Fibroblast of lung (primary cell): ENCODE results near the gene GRIA1. TPM values are rescaled to one million over a fixed set of nuclear protein-coding genes. Genes with fewer than 3 reads are reported as not detected.

Experiments used
- DNase-seq, 2 donors: peaks; one replicate each; pipeline versions ENCODE4 v3.0.0 to v3.0.0-alpha.2; 2010; ENCODE audit warnings: low read depth in 2 of 2
- H2AFZ ChIP-seq: 2 replicates; pipeline ENCODE4 v1.5.1; 2012; ENCODE audit warnings: low read length, control low read depth, inconsistent platforms
- H3K27ac ChIP-seq: 2 replicates; pipeline ENCODE4 v1.5.1; 2011; ENCODE audit warnings: low read length, control low read depth; ENCODE audit not compliant: insufficient read depth
- H3K27me3 ChIP-seq: 2 replicates; pipeline ENCODE4 v1.5.1; 2011; ENCODE audit warnings: mild to moderate bottlenecking, low read length; ENCODE audit not compliant: control insufficient read depth, insufficient read depth
- H3K36me3 ChIP-seq: 2 replicates; pipeline ENCODE4 v1.5.1; 2011; ENCODE audit warnings: low read length; ENCODE audit not compliant: control insufficient read depth, insufficient read depth
- H3K4me1 ChIP-seq: 2 replicates; pipeline ENCODE4 v1.5.1; 2011; ENCODE audit warnings: low read length; ENCODE audit not compliant: control insufficient read depth, insufficient read depth; ENCODE audit errors: extremely low read depth
- H3K4me2 ChIP-seq: 2 replicates; pipeline ENCODE4 v1.5.1; 2011; ENCODE audit warnings: low read length, control low read depth; ENCODE audit not compliant: insufficient read depth; ENCODE audit errors: extremely low read depth
- H3K4me3 ChIP-seq, 4 experiments: fragments of 200-600 bp in 1 of 4; sonication (generic) in 1 of 4; replicated peaks in 1 of 4; 2 replicates each; pipeline ENCODE4 v1.5.1; 2011 to 2016; ENCODE audit warnings: low read length in 4 of 4, low read depth in 3 of 4, mild to moderate bottlenecking in 3 of 4, control low read depth in 2 of 4, inconsistent platforms in 1 of 4, mixed read lengths in 1 of 4; ENCODE audit not compliant: insufficient read depth in 1 of 4; ENCODE audit errors: control extremely low read depth in 1 of 4
- H3K79me2 ChIP-seq: 2 replicates; pipeline ENCODE4 v1.5.1; 2012; ENCODE audit warnings: mild to moderate bottlenecking, low read length, inconsistent platforms; ENCODE audit not compliant: control insufficient read depth, insufficient read depth
- H3K9ac ChIP-seq: 2 replicates; pipeline ENCODE4 v1.5.1; 2011; ENCODE audit warnings: mild to moderate bottlenecking, low read length, control low read depth; ENCODE audit not compliant: insufficient read depth
- H3K9me3 ChIP-seq: 2 replicates; pipeline ENCODE4 v1.5.1; 2012; ENCODE audit warnings: low read depth, low read length; ENCODE audit not compliant: control insufficient read depth, insufficient read depth
- H4K20me1 ChIP-seq: 2 replicates; pipeline ENCODE4 v1.5.1; 2011; ENCODE audit warnings: low read length; ENCODE audit not compliant: control insufficient read depth, insufficient read depth; ENCODE audit errors: extremely low read depth
- CTCF ChIP-seq, 2 donors: IDR thresholded peaks in 1 of 2; conservative IDR thresholded peaks in 1 of 2; 1 replicate in 1 of 2; 2 replicates in 1 of 2; pipeline ENCODE4 v1.5.1; 2011 to 2012; ENCODE audit warnings: low read length in 2 of 2, control low read depth in 1 of 2, inconsistent platforms in 1 of 2, low read depth in 1 of 2, mild to moderate bottlenecking in 1 of 2
- EZH2 ChIP-seq: IDR thresholded peaks from 2 replicates; pipeline ENCODE4 v1.5.1; 2012; ENCODE audit warnings: low read length, control low read depth, mild to moderate bottlenecking; ENCODE audit errors: missing control alignments
- polyA plus RNA-seq, 2 donors: library from polyadenylated mRNA; depleted of rRNA in 1 of 2; stranded (reverse) in 1 of 2; unstranded in 1 of 2; fragments of >200 nt; gene quantifications; 2 replicates each; pipeline ENCODE4 v1.2.1, GENCODE V29; 2011 to 2012; ENCODE audit warnings: missing spikeins in 1 of 2
- total RNA-seq: library from RNA; depleted of rRNA; stranded (reverse); fragments of >200 nt; gene quantifications from 2 replicates; pipeline ENCODE4 v1.2.1, GENCODE V29; 2014

The GRIA1 gene
- total and polyA plus RNA-seq, 2 donors (not counting 1 experiment from before 2014, with no cell fraction given): 2.0 to 4.5 TPM

DNA sequence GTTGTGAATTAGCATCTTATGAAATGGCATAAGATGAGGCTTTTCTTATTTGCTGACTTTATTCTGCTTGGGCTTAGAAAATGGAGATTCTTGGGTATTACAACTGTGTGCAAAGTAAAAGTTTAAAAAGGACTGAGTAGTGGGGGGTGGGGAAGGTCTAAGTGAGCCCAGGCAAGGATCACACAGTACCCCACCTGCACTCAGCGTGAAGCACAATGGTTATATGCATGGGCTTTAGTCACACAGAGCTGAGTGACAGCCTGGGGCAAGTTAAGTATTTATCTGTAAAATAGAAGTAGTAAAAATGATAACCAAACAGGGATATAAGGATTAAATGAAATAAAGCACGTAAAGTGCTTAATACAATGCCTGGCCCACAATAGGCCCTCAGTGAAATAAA is 300.9 kb downstream of the GRIA1 start:
- Histone ChIP-seq H3K36me3 (no peaks in the 10 kb centered on the region), H3K4me3 (no peak overlapping the region), H3K9me3 (no peaks in the 10 kb centered on the region), H3K4me2 (no peak overlapping the region), H4K20me1 (no peaks in the 10 kb centered on the region), H3K79me2 (no peaks in the 10 kb centered on the region), H3K27ac (no peak overlapping the region), H3K27me3 (no peaks in the 10 kb centered on the region), H3K9ac (no peak overlapping the region), H2AFZ (no peak overlapping the region), H3K4me1 (no peaks in the 10 kb centered on the region)
- no peak for DNase-seq
- TF ChIP-seq CTCF (conservative IDR thresholded peaks at IDR 0.05 in 1 of 2, IDR thresholded peaks at IDR 0.05 in 1 of 2; ENCODE audit: low read depth in 1 of 2, low read length in 2 of 2) (no peak), EZH2 (no peak)

- no peaks in the 10 kb centered on the region for H3K79me2 ChIP-seq
- H3K27me3 ChIP-seq: no peaks in the 10 kb centered on the region
- H3K36me3 ChIP-seq: no peaks in the 10 kb centered on the region
- no peak for DNase-seq
- H3K27ac ChIP-seq: no peak overlapping the region
- no peaks in the 10 kb centered on the region for H4K20me1 ChIP-seq
- H3K4me1 ChIP-seq: no peaks in the 10 kb centered on the region
- TF ChIP-seq EZH2 (no peak), CTCF (conservative IDR thresholded peaks at IDR 0.05 in 1 of 2, IDR thresholded peaks at IDR 0.05 in 1 of 2; ENCODE audit: low read depth in 1 of 2, low read length in 2 of 2) (no peak)
- no peak overlapping the region for H3K9ac ChIP-seq
- no peak overlapping the region for H2AFZ ChIP-seq
- no peaks in the 10 kb centered on the region for H3K9me3 ChIP-seq
- H3K4me2 ChIP-seq: no peak overlapping the region
- no peak overlapping the region for H3K4me3 ChIP-seq
Measured at GRCh38 chr5:153792305-153792704, 301.8 kb downstream of the GRIA1 start.

GRCh38 chr5:153793699-153794098 is 303.2 kb downstream of the GRIA1 start:
- no peaks in the 10 kb centered on the region for H3K79me2 ChIP-seq
- no peak overlapping the region for H3K9ac ChIP-seq
- no peaks in the 10 kb centered on the region for H4K20me1 ChIP-seq
- no peak overlapping the region for H3K4me3 ChIP-seq
- H3K27ac ChIP-seq: no peak overlapping the region
- no peaks in the 10 kb centered on the region for H3K9me3 ChIP-seq
- DNase-seq: no peak
- no peak overlapping the region for H3K4me2 ChIP-seq
- H3K4me1 ChIP-seq: no peaks in the 10 kb centered on the region
- no peaks in the 10 kb centered on the region for H3K27me3 ChIP-seq
- H3K36me3 ChIP-seq: no peaks in the 10 kb centered on the region
- H2AFZ ChIP-seq: no peak overlapping the region
- TF ChIP-seq EZH2 (no peak), CTCF (conservative IDR thresholded peaks at IDR 0.05 in 1 of 2, IDR thresholded peaks at IDR 0.05 in 1 of 2; ENCODE audit: low read depth in 1 of 2, low read length in 2 of 2) (no peak)
